Muscle layer of duodenum (tissue), 2 donors: ENCODE measurements around the gene RMND5A.

Source experiments
- H3K27ac ChIP-seq: one replicate; pipeline ENCODE4 v1.7.0; 2013; ENCODE audit warnings: mild to moderate bottlenecking, low read length
- H3K27me3 ChIP-seq: one replicate; pipeline ENCODE4 v1.7.0; 2013; ENCODE audit warnings: low read depth, mild to moderate bottlenecking, control low read depth, low read length
- H3K36me3 ChIP-seq, 2 donors: one replicate each; pipeline ENCODE4 v1.7.0; 2013; ENCODE audit warnings: low read length in 2 of 2, control low read depth in 1 of 2, mild to moderate bottlenecking in 1 of 2; ENCODE audit not compliant: insufficient read depth in 2 of 2, control insufficient read depth in 1 of 2
- H3K4me1 ChIP-seq, 2 donors: one replicate each; pipeline ENCODE4 v1.7.0; 2013; ENCODE audit warnings: low read length in 2 of 2, mild to moderate bottlenecking in 2 of 2, control low read depth in 1 of 2, moderate library complexity in 1 of 2; ENCODE audit not compliant: insufficient read depth in 2 of 2, control insufficient read depth in 1 of 2
- H3K4me3 ChIP-seq, 2 donors: one replicate each; pipeline ENCODE4 v1.7.0; 2013; ENCODE audit warnings: low read length in 2 of 2, low read depth in 1 of 2, mild to moderate bottlenecking in 1 of 2
- H3K9me3 ChIP-seq, 2 donors: one replicate each; pipeline ENCODE4 v1.7.0; 2013; ENCODE audit warnings: low read length in 2 of 2, control low read depth in 1 of 2, mild to moderate bottlenecking in 1 of 2; ENCODE audit not compliant: control insufficient read depth in 1 of 2
- donor health status: healthy.

RMND5A gene

GRCh38 chr2:86747711-86748639 lies 27.9 kb downstream of the RMND5A start:
- H3K36me3 ChIP-seq = peaks cover 13 to 14% of the 10 kb centered on the region in 2 donors
- no peak overlapping the region for H3K27ac ChIP-seq
- H3K4me1 ChIP-seq = peaks cover 0 to 17% of the 10 kb centered on the region in 2 donors

GRCh38 chr2:86750240-86750839 lies 30.2 kb downstream of the RMND5A start:
- H3K36me3 ChIP-seq = peaks cover 15 to 18% of the 10 kb centered on the region in 2 donors
- no peak overlapping the region for H3K27ac ChIP-seq
- no peaks in the 10 kb centered on the region for H3K27me3 ChIP-seq
- no peak overlapping the region for H3K4me3 ChIP-seq
- H3K9me3 ChIP-seq = peaks cover 5 to 7% of the 10 kb centered on the region in 2 donors
- H3K4me1 ChIP-seq = peaks cover 0 to 17% of the 10 kb centered on the region in 2 donors

More at GRCh38 chr2:86747711-86748639, 27.9 kb downstream of the RMND5A start:
- peaks cover 5 to 7% of the 10 kb centered on the region in 2 donors for H3K9me3 ChIP-seq
- no peak overlapping the region for H3K4me3 ChIP-seq
- no peaks in the 10 kb centered on the region for H3K27me3 ChIP-seq

DNA sequence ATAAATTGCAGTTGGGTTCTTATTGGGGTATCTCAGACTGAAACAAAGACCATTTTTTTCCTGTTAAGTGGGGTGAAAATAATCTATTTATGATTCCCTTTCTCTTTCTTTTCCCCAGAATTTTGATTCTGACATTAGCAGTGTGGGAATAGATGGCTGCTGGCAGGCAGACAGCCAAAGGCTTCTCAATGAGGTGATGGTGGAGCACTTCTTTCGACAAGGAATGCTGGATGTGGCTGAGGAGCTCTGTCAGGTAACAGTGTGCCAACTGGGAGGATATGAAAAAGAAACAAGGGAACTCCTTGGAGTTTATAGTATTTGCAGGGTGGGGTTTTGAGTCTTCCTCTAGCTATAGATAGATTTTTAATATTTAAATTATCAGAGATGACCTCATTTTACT lies 31.7 kb downstream of the RMND5A start:
- Histone ChIP-seq H3K27me3 (no peaks in the 10 kb centered on the region), H3K36me3 (peaks cover 15 to 19% of the 10 kb centered on the region in 2 donors), H3K9me3 (peaks cover 5 to 7% of the 10 kb centered on the region in 2 donors), H3K4me3 (no peak overlapping the region), H3K27ac (no peak overlapping the region), H3K4me1 (peaks cover 0 to 17% of the 10 kb centered on the region in 2 donors)

DNA sequence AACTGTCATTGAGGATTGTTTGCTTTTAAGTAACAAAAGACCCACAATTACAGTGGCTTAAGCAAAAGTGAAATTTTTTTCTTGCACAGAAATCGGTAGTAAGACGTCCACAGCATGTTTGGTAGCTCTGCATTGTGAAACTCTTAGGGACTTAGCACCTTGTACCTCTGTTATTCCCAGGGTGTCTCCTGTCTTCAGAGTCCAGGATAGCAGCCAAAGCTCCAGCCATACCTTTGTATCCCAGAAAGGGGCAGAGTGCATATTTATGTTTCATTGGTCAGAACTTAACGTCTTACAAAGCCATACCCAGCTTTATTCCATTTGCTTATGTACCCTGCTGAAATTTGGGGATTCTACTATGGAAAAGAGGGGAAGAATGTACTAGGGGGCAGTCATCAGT lies 32.8 kb downstream of the RMND5A start:
- Histone ChIP-seq H3K27ac (no peak overlapping the region), H3K4me1 (peaks cover 0 to 10% of the 10 kb centered on the region in 2 donors), H3K27me3 (no peaks in the 10 kb centered on the region), H3K36me3 (peaks cover 15 to 19% of the 10 kb centered on the region in 2 donors), H3K4me3 (no peak overlapping the region), H3K9me3 (peaks cover 5 to 7% of the 10 kb centered on the region in 2 donors)

- peaks cover 5 to 7% of the 10 kb centered on the region in 2 donors for H3K9me3 ChIP-seq
- H3K27ac ChIP-seq = no peak overlapping the region
- H3K36me3 ChIP-seq = peaks cover 15 to 19% of the 10 kb centered on the region in 2 donors
- H3K4me1 ChIP-seq = peaks cover 0 to 7% of the 10 kb centered on the region in 2 donors
- no peak overlapping the region for H3K4me3 ChIP-seq
- H3K27me3 ChIP-seq = no peaks in the 10 kb centered on the region
Measured at GRCh38 chr2:86753606-86754005, 33.5 kb downstream of the RMND5A start.

DNA sequence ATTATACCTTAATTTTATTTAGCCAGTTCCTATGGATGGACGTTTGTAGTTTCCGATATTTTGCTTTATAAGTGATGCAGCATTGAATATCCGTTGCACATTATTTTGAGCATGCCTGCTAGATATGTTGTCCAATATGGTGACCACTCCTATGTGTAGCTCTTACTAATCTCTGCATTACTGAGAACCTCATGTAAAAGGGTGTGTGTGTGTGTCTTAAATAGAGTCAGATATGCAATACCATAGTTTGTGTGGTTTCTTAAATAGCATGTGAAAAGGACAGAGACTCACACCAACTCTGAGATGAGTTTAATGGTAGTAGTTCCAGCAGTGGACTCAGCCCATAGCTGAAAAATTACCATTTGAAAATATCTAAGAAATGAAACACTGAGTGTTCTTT lies 38.3 kb downstream of the RMND5A start:
- Histone ChIP-seq H3K36me3 (peaks cover 0 to 6% of the 10 kb centered on the region in 2 donors), H3K27ac (no peak overlapping the region), H3K27me3 (no peaks in the 10 kb centered on the region), H3K4me3 (no peak overlapping the region), H3K4me1 (peaks cover 0 to 7% of the 10 kb centered on the region in 2 donors), H3K9me3 (no peaks in the 10 kb centered on the region)

GRCh38 chr2:86760371-86760770 lies 40.3 kb downstream of the RMND5A start:
- Histone ChIP-seq H3K27ac (no peak overlapping the region), H3K4me1 (peaks cover 0 to 7% of the 10 kb centered on the region in 2 donors), H3K9me3 (no peaks in the 10 kb centered on the region), H3K27me3 (no peaks in the 10 kb centered on the region), H3K4me3 (no peak overlapping the region), H3K36me3 (peaks cover 0 to under 1% of the 10 kb centered on the region in 2 donors)

- H3K4me3 ChIP-seq = no peak overlapping the region
- H3K27ac ChIP-seq = no peak overlapping the region
- peaks cover 0 to 12% of the 10 kb centered on the region in 2 donors for H3K4me1 ChIP-seq
- peaks cover 10 to 11% of the 10 kb centered on the region in 2 donors for H3K36me3 ChIP-seq
- no peaks in the 10 kb centered on the region for H3K9me3 ChIP-seq
- H3K27me3 ChIP-seq = no peaks in the 10 kb centered on the region
Measured at GRCh38 chr2:86764661-86765309, 44.7 kb downstream of the RMND5A start.

- no peak overlapping the region for H3K27ac ChIP-seq
- peaks cover 15 to 16% of the 10 kb centered on the region in 2 donors for H3K36me3 ChIP-seq
- peaks cover 0 to 12% of the 10 kb centered on the region in 2 donors for H3K4me1 ChIP-seq
- no peaks in the 10 kb centered on the region for H3K9me3 ChIP-seq
- H3K4me3 ChIP-seq = no peak overlapping the region
- H3K27me3 ChIP-seq = no peaks in the 10 kb centered on the region
Measured at GRCh38 chr2:86765310-86765695, 45.2 kb downstream of the RMND5A start.

DNA sequence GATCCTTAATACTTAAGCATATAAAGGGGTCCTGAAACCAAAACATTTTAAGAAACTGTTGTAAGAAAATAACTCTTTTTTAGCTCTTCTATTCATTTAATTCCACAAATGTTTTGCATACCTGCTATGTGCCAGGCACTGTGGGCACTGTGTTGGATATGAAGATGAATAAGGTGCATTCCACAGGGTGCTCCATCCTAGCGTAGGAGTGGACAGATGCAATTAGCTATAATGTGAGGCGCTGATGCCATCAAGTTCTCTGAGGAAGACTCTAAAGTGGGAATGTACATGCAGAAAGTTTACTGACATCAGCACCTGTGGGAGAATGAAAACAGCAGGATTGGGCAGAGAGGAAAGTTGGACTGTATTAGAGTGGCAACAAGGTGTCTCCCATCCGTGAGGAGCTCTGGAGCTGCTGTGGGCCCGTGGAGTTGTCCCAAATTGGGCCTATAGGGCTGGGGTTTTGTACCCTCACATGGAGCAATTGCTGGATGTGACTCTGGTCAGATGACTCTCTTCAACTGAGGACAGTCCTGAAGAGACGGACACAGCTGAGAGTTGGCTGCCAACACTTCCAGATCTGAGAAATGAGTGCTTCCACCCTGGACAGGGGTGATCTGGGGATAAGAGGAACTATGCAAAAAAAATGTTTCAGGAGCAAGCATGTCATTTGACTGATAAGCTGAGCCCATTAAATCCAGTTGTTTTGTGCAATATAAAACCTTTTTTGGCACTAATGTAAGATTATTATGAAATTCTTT lies 48.3 kb downstream of the RMND5A start:
- Histone ChIP-seq H3K27me3 (no peaks in the 10 kb centered on the region), H3K9me3 (no peaks in the 10 kb centered on the region), H3K27ac (no peak overlapping the region), H3K36me3 (peaks cover 38 to 44% of the 10 kb centered on the region in 2 donors), H3K4me1 (peaks cover 0 to 8% of the 10 kb centered on the region in 2 donors), H3K4me3 (no peak overlapping the region)
